ENCODE measurements around the gene CSH2. TPM values are rescaled to one million over a fixed set of nuclear protein-coding genes. Genes with fewer than 3 reads are reported as not detected.
"Not testable (repeated sequence)": the region's sequence is repeated elsewhere in the genome, so short reads cannot be mapped to it uniquely, and the experiment has no call there.

The CSH2 gene
- not detected in 2 replicates for total RNA-seq

DNA sequence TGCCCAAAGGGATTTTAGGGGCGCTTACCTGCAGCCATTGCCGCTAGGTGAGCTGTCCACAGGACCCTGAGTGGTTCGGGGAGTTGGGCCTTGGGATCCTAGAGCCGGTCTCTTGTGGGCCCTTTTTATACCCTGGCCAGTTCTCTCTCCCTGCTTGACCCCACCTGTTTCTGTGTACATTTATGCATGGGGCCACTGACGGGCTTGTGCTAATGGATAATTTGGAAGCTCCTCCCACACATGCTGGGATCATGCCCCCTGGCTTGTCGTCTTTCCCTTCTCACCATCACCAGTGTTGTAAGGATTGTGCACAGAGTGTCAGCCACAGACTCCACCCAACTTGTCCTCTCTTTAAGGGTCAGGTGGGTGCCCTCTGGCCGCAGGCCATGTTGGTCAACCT is at the start of gene CSH2:
TSS of gene CSH2 (minus strand) at position 101 of the 400 bp plus-strand sequence. CDS start at position 38, 63 bp downstream.
- H3K4me3 Mint-ChIP-seq; DNase-seq; H3K9me3 Mint-ChIP-seq; H3K27ac Mint-ChIP-seq; intact Hi-C loops (cut with micrococcal nuclease); H3K36me3 Mint-ChIP-seq (ENCODE audit: low read depth); H3K4me1 Mint-ChIP-seq: not testable (repeated sequence)
- peaks cover 11% of the 10 kb centered on the region for H3K27me3 Mint-ChIP-seq

DNA sequence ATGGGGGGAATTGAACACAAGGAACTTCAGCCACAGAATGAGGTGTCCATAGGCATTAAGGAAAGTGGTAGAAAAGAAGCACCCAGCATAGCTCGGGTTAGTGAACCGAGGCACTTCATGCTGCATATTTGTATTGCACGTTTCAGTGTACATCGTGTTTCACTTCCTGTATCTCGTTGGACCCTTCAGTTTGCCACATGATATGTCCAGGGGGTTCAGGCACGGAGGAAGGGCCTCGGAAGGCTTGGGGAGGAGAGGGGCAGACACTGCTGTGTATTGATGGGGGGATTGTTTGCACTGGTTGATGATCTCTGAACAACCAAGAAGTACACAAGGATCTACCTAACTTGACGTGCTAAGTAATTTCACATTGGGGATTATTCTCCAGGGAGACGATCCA is 48.9 kb upstream of the CSH2 start:
- H3K4me3 Mint-ChIP-seq; H3K27ac Mint-ChIP-seq; H3K4me1 Mint-ChIP-seq; H3K36me3 Mint-ChIP-seq (ENCODE audit: low read depth); intact Hi-C loops (cut with micrococcal nuclease); H3K9me3 Mint-ChIP-seq; H3K27me3 Mint-ChIP-seq; DNase-seq: not testable (repeated sequence)

DNA sequence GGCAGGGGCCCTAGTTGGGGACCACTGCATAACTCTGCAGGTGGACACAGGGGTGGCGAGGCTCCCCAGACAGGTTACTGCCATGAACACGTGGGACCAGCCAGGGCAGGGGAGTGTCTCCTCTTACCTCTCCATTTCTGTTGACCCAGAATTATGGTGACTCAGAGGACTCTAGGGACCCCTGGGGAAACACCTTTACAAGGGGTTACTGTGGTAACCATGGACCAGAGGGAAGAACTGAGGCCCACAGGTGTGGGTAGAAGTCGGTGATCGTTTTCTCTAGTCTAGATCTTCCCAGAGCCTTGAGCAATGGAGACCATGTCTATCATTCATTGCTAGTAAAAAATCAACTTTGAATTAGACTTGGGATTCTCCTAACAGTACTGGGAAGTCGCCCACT is 47.3 kb upstream of the CSH2 start:
- H3K4me1 Mint-ChIP-seq; intact Hi-C loops (cut with micrococcal nuclease); H3K27ac Mint-ChIP-seq: not testable (repeated sequence)

DNA sequence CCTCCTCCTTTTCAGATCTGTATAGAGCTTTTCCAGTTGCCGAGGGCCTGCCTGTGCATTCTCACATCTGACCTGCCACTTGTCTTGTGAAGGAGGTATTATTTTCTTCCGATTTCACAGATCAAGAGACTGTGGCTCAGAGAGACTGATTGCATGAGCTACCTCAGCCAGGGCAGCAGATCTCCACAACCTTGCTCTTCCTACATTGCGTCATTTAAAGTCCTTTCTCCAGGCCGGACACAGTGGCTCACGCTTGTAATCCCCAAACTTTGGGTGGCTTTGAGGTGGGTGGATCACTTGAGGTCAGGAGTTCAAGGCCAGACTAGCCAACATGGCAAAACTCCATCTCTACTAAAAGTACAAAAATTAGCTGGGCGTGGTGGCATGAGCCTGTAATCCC is 46.6 kb upstream of the CSH2 start:
- H3K9me3 Mint-ChIP-seq; H3K27ac Mint-ChIP-seq; H3K36me3 Mint-ChIP-seq (ENCODE audit: low read depth); H3K4me3 Mint-ChIP-seq; H3K4me1 Mint-ChIP-seq; intact Hi-C loops (cut with micrococcal nuclease); DNase-seq: not testable (repeated sequence)
- peaks cover 10% of the 10 kb centered on the region for H3K27me3 Mint-ChIP-seq

More for the DNA sequence above, 47.3 kb upstream of the CSH2 start:
- not testable (repeated sequence) for DNase-seq; H3K36me3 Mint-ChIP-seq (ENCODE audit: low read depth); H3K4me3 Mint-ChIP-seq; H3K27me3 Mint-ChIP-seq; H3K9me3 Mint-ChIP-seq

- no peaks in the 10 kb centered on the region for H3K9me3 Mint-ChIP-seq
- peaks cover 9% of the 10 kb centered on the region for H3K4me1 Mint-ChIP-seq
- H3K4me3 Mint-ChIP-seq, result no peak overlapping the region
- peaks cover 10% of the 10 kb centered on the region for H3K27me3 Mint-ChIP-seq
- H3K27ac Mint-ChIP-seq, result peak overlapping the region; percentile 66
- intact Hi-C loops (cut with micrococcal nuclease), result loop anchor here (1.0 to 10.0 kb wide), 5 partner anchors 27 to 365 kb away; no protein-coding TSS in a partner anchor
- peak; percentile 93 for DNase-seq
- no peaks in the 10 kb centered on the region for H3K36me3 Mint-ChIP-seq (ENCODE audit: low read depth)
These were observed 45.8 kb upstream of the CSH2 start for GRCh38 chr17:63919311-63919723.

DNA sequence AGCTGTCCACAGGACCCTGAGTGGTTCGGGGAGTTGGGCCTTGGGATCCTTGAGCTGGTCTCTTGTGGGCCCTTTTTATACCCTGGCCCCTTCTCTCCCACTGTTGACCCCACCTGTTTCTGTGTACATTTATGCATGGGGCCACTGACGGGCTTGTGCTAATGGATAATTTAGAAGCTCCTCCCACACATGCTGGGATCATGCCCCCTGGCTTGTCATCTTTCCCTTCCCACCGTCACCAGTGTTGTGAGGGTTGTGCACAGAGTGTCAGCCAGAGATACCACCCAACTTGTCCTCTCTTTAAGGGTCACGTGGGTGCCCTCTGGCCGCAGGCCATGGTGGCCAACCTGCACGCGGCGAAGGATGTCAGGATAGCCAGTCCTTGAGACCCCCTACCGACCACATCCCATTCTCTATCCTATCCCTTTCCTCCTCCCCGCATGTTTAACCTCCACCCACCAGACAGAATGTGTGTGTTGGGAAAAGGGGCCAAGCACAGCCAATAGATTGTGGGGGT is 45.4 kb upstream of the CSH2 start, which contains the start of gene GH1:
TSS of gene GH1 (minus strand) at position 51 of the 517 bp plus-strand sequence. CDS start 63 bp downstream, outside the sequence.
- not testable (repeated sequence) for DNase-seq; H3K36me3 Mint-ChIP-seq (ENCODE audit: low read depth); H3K9me3 Mint-ChIP-seq; H3K4me3 Mint-ChIP-seq; H3K4me1 Mint-ChIP-seq
- Mint-ChIP-seq H3K27ac (peak within 1 kb of the TSS; percentile 66), H3K27me3 (peaks cover 10% of the 10 kb centered on the region)
- intact Hi-C loops (cut with micrococcal nuclease), result loop anchor here (1.0 to 10.0 kb wide), 5 partner anchors 27 to 366 kb away; no protein-coding TSS in a partner anchor

DNA sequence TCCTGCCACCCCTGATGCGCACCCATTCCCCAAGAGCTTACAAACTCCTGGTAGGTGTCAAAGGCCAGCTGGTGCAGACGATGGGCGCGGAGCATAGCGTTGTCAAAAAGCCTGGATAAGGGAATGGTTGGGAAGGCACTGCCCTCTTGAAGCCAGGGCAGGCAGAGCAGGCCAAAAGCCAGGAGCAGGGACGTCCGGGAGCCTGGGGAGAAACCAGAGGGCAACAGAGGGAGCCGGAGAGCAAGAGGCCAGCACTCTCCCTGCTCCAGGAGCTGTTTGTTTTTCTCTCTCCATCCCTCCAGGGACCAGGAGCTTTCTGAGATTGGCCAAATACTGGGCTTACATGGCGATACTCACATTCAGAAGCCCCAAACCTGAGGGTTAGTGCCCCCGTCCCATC is 44.8 kb upstream of the CSH2 start:
- intact Hi-C loops (cut with micrococcal nuclease), result loop anchor here (2.0 to 10.0 kb wide), 3 partner anchors 72 to 366 kb away; no protein-coding TSS in a partner anchor
- H3K27me3 Mint-ChIP-seq, result peaks cover 10% of the 10 kb centered on the region
- H3K27ac Mint-ChIP-seq, result no peak overlapping the region
- H3K9me3 Mint-ChIP-seq, result no peaks in the 10 kb centered on the region
- no peak for DNase-seq
- H3K4me3 Mint-ChIP-seq, result no peak overlapping the region
- H3K4me1 Mint-ChIP-seq, result peaks cover 9% of the 10 kb centered on the region
- H3K36me3 Mint-ChIP-seq (ENCODE audit: low read depth), result no peaks in the 10 kb centered on the region

GRCh38 chr17:63917646-63918045 is 44.2 kb upstream of the CSH2 start:
- H3K4me1 Mint-ChIP-seq, result peaks cover 10% of the 10 kb centered on the region

DNA sequence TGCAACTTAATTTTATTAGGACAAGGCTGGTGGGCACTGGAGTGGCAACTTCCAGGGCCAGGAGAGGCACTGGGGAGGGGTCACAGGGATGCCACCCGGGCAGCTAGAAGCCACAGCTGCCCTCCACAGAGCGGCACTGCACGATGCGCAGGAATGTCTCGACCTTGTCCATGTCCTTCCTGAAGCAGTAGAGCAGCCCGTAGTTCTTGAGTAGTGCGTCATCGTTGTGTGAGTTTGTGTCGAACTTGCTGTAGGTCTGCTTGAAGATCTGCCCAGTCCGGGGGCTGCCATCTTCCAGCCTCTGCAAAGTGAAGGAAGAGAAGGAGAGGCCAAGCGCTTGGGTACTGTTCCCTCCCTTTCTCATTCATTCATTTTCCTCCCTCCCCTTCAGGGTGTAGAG is 43.7 kb upstream of the CSH2 start:
- Mint-ChIP-seq H3K4me1 (peaks cover 11% of the 10 kb centered on the region), H3K27me3 (peaks cover 10% of the 10 kb centered on the region)
- intact Hi-C loops (cut with micrococcal nuclease), result loop anchor here (10.0 kb wide), 1 partner anchor 368 kb away; no protein-coding TSS in a partner anchor
- H3K36me3 Mint-ChIP-seq (ENCODE audit: low read depth); H3K27ac Mint-ChIP-seq; H3K9me3 Mint-ChIP-seq; DNase-seq; H3K4me3 Mint-ChIP-seq: not testable (repeated sequence)

More at GRCh38 chr17:63917646-63918045, 44.2 kb upstream of the CSH2 start:
- intact Hi-C loops (cut with micrococcal nuclease), result loop anchor here (2.0 to 10.0 kb wide), 3 partner anchors 73 to 367 kb away; no protein-coding TSS in a partner anchor
- no peaks in the 10 kb centered on the region for H3K36me3 Mint-ChIP-seq (ENCODE audit: low read depth)
- no peak overlapping the region for H3K4me3 Mint-ChIP-seq
- H3K27ac Mint-ChIP-seq, result no peak overlapping the region
- DNase-seq, result no peak
- peaks cover 10% of the 10 kb centered on the region for H3K27me3 Mint-ChIP-seq
- H3K9me3 Mint-ChIP-seq, result no peaks in the 10 kb centered on the region

GRCh38 chr17:63916566-63917185 is 43.2 kb upstream of the CSH2 start:
- Mint-ChIP-seq H3K27ac (no peak overlapping the region), H3K4me3 (no peak overlapping the region), H3K27me3 (peaks cover 10% of the 10 kb centered on the region), H3K36me3 (ENCODE audit: low read depth) (no peaks in the 10 kb centered on the region), H3K4me1 (peaks cover 11% of the 10 kb centered on the region), H3K9me3 (no peaks in the 10 kb centered on the region)
- no peak for DNase-seq
- intact Hi-C loops (cut with micrococcal nuclease), result loop anchor here (10.0 kb wide), 1 partner anchor 368 kb away; no protein-coding TSS in a partner anchor

GRCh38 chr17:63915753-63916152 is 42.3 kb upstream of the CSH2 start:
- not testable (repeated sequence) for DNase-seq; H3K27ac Mint-ChIP-seq; H3K9me3 Mint-ChIP-seq; H3K36me3 Mint-ChIP-seq (ENCODE audit: low read depth); H3K4me3 Mint-ChIP-seq
- intact Hi-C loops (cut with micrococcal nuclease), result loop anchor here (10.0 kb wide), 1 partner anchor 369 kb away; no protein-coding TSS in a partner anchor
- peaks cover 10% of the 10 kb centered on the region for H3K27me3 Mint-ChIP-seq
- H3K4me1 Mint-ChIP-seq, result peaks cover 13% of the 10 kb centered on the region

DNA sequence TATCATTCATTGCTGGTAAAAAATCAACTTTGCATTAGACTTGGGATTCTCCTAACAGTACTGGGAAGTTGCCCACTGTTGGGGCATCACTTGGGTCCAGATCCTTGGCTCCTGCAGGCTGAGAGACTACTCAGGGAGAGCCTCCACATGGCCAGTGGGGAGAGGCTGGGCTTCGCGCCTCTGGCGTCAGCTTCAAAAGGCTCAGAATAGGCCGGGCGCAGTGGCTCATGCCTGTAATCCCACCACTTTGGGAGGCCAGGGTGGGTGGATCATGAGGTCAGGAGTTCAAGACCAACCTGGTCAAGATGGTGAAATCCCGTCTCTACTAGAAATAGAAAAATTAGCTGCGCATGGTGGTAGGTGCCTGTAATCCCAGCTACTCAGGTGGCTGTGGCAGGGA is 41.0 kb upstream of the CSH2 start:
- no peak overlapping the region for H3K27ac Mint-ChIP-seq
- H3K36me3 Mint-ChIP-seq (ENCODE audit: low read depth), result no peaks in the 10 kb centered on the region
- no peak for DNase-seq
- H3K9me3 Mint-ChIP-seq, result no peaks in the 10 kb centered on the region
- H3K27me3 Mint-ChIP-seq, result peaks cover 10% of the 10 kb centered on the region
- intact Hi-C loops (cut with micrococcal nuclease), result loop anchor here (10.0 kb wide), 1 partner anchor 370 kb away; no protein-coding TSS in a partner anchor
- peaks cover 9% of the 10 kb centered on the region for H3K4me1 Mint-ChIP-seq
- H3K4me3 Mint-ChIP-seq, result no peak overlapping the region

DNA sequence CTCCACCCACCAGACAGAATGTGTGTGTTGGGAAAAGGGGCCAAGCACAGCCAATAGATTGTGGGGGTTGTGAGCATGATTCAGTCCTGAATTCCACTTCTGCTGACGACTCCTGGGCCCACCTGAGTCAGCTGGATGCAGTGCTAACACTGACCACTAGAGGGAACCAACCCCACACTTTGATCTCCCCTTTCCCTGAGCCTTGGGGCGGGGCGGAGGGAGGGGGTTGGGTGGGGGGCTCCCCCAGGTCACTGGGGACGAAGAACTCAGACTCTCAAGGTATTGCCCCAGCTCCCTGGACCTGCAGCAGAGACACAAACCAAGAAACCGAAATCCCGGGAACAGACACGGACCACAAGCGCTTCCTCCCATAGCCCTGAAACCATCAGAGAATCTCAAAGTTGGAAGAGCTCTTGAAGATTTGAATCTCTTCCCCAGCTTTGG is 38.2 kb upstream of the CSH2 start:
- Mint-ChIP-seq H3K9me3 (no peaks in the 10 kb centered on the region), H3K4me1 (peaks cover 4% of the 10 kb centered on the region), H3K27me3 (peaks cover 16% of the 10 kb centered on the region), H3K36me3 (ENCODE audit: low read depth) (no peaks in the 10 kb centered on the region), H3K27ac (no peak overlapping the region), H3K4me3 (no peak overlapping the region)
- intact Hi-C loops (cut with micrococcal nuclease), result loop anchor here (10.0 kb wide), 1 partner anchor 373 kb away; no protein-coding TSS in a partner anchor
- DNase-seq, result peak; percentile 89

DNA sequence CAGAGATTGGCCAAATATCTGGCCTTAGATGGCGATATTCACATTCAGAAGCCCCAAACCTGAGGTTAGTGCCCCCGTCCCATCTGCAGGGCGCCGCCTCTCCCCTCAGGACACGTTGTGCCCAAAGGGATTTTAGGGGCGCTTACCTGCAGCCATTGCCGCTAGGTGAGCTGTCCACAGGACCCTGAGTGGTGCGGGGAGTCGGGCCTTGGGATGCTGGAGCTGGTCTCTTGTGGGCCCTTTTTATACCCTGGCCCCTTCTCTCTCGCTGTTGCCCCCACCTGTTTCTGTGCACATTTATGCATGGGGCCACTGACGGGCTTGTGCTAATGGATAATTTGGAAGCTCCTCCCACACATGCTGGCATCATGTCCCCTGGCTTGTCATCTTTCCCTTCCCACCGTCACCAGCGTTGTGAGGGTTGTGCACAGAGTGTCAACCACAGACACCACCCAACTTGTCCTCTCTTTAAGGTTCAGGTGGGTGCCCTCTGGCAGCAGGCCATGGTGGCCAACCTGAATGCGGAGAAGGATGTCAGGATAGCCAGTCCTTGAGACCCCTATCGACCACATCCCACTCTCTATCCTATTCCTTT is 37.7 kb upstream of the CSH2 start, which contains the start of gene CSHL1:
TSS of gene CSHL1 (minus strand) at position 218 of the 595 bp plus-strand sequence. CDS start at position 156, 62 bp downstream.
- H3K4me1 Mint-ChIP-seq, result peaks cover 4% of the 10 kb centered on the region
- intact Hi-C loops (cut with micrococcal nuclease), result loop anchor here (10.0 kb wide), 1 partner anchor 374 kb away; no protein-coding TSS in a partner anchor
- no peaks in the 10 kb centered on the region for H3K36me3 Mint-ChIP-seq (ENCODE audit: low read depth)
- H3K27ac Mint-ChIP-seq, result no peak within 1 kb of the TSS
- no peaks in the 10 kb centered on the region for H3K9me3 Mint-ChIP-seq
- DNase-seq, result no peak
- H3K4me3 Mint-ChIP-seq, result no peak within 1 kb of the TSS
- peaks cover 12% of the 10 kb centered on the region for H3K27me3 Mint-ChIP-seq

All from activated CD4-positive, alpha-beta T cell treated with anti-CD3 and anti-CD28 coated beads, Interleukin-2, amount 10 ng/mL, durations not matched to agents 24 days and 14 days (primary cell).